ENCODE data around the gene FASTKD2.

FASTKD2 gene

DNA sequence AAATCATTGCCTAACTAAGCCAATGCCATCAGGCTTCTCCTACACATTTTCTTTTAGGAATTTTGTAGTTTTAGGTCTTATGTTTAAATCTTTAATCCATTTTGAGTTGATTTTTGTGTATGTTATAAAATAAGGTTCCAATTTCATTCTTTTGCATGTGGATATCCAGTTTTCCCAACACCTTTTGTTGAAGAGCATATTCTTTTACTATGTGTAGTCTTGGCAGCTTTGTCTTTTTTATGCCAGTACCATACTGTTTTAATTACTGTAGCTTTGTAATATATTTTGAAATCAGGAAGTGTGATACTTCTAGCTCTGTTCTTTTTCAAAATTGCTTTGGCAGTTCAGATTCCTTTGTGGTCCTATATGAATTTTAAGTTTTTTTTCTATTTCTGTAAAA, 11.0 kb downstream of the FASTKD2 start:
- Histone ChIP-seq H3K4me2 (ENCODE audit: insufficient read depth, low read length) (no peak overlapping the region), H4K20me1 (ENCODE audit: insufficient read depth, low read length) (no peaks in the 10 kb centered on the region), H3K27me3 (ENCODE audit: insufficient read depth, low read length, poor library complexity) (no peaks in the 10 kb centered on the region), H3K36me3 (ENCODE audit: insufficient read depth, low read length) (peaks cover 90% of the 10 kb centered on the region), H3K4me3 (ENCODE audit: low read depth in 1 of 2, low read length in 2 of 2) (no peak overlapping the region), H3K9ac (ENCODE audit: low read depth, low read length) (no peak overlapping the region), H3K4me1 (ENCODE audit: insufficient read depth, low read length) (no peaks in the 10 kb centered on the region), H3K27ac (ENCODE audit: low read length) (no peak overlapping the region), H2AFZ (ENCODE audit: low read depth, low read length) (no peak overlapping the region), H3K79me2 (ENCODE audit: insufficient read depth, low read length) (peaks cover 6% of the 10 kb centered on the region; the same call in 1 of the 2 replicates), H3K9me3 (ENCODE audit: insufficient read depth, low read length, severe bottlenecking) (peaks cover 12% of the 10 kb centered on the region)
- TF ChIP-seq, protein P1, sequence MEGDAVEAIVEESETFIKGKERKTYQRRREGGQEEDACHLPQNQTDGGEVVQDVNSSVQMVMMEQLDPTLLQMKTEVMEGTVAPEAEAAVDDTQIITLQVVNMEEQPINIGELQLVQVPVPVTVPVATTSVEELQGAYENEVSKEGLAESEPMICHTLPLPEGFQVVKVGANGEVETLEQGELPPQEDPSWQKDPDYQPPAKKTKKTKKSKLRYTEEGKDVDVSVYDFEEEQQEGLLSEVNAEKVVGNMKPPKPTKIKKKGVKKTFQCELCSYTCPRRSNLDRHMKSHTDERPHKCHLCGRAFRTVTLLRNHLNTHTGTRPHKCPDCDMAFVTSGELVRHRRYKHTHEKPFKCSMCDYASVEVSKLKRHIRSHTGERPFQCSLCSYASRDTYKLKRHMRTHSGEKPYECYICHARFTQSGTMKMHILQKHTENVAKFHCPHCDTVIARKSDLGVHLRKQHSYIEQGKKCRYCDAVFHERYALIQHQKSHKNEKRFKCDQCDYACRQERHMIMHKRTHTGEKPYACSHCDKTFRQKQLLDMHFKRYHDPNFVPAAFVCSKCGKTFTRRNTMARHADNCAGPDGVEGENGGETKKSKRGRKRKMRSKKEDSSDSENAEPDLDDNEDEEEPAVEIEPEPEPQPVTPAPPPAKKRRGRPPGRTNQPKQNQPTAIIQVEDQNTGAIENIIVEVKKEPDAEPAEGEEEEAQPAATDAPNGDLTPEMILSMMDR (IDR thresholded peaks at IDR 0.05; ENCODE audit: borderline replicate concordance, extremely low read depth, low read length, poor library complexity, severe bottlenecking), result no peak
- TF ChIP-seq EZH2 (IDR thresholded peaks at IDR 0.05; ENCODE audit: borderline replicate concordance, low read depth, low read length, severe bottlenecking), result no peak
- DNase-seq (no peak), ATAC-seq (ENCODE audit: insufficient read depth, low read depth) (no peak)

DNA sequence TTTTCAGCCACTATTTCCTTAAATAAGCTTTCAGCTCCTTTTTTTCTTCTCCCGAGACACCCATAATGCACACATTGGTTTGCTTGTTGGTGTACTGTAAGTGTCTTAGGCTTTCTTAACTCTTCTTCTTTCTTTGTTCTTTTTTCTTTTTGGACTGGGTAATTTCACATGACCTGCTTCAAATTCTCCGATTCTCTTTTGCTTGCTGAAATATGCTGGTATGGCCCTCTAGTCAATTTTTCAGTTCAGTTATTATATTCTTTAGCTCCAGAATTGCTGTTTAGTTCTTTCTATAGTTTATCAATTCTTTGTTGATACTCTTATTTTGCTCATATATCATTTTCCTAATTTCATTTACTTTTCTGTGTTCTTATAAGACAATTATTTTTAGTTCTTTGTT, 15.3 kb downstream of the FASTKD2 start:
- Histone ChIP-seq H3K4me3 (ENCODE audit: low read depth in 1 of 2, low read length in 2 of 2) (no peak overlapping the region), H3K9ac (ENCODE audit: low read depth, low read length) (no peak overlapping the region), H3K4me2 (ENCODE audit: insufficient read depth, low read length) (no peak overlapping the region), H3K79me2 (ENCODE audit: insufficient read depth, low read length) (peaks cover 6% of the 10 kb centered on the region; the same call in 1 of the 2 replicates), H3K4me1 (ENCODE audit: insufficient read depth, low read length) (no peaks in the 10 kb centered on the region), H3K9me3 (ENCODE audit: insufficient read depth, low read length, severe bottlenecking) (peaks cover 10% of the 10 kb centered on the region), H2AFZ (ENCODE audit: low read depth, low read length) (no peak overlapping the region), H3K36me3 (ENCODE audit: insufficient read depth, low read length) (peaks cover 90% of the 10 kb centered on the region), H3K27me3 (ENCODE audit: insufficient read depth, low read length, poor library complexity) (no peaks in the 10 kb centered on the region), H4K20me1 (ENCODE audit: insufficient read depth, low read length) (peaks cover 10% of the 10 kb centered on the region; the same call in 1 of the 2 replicates), H3K27ac (ENCODE audit: low read length) (no peak overlapping the region)
- TF ChIP-seq EZH2 (IDR thresholded peaks at IDR 0.05; ENCODE audit: borderline replicate concordance, low read depth, low read length, severe bottlenecking), result no peak
- TF ChIP-seq, protein P1 (IDR thresholded peaks at IDR 0.05; ENCODE audit: borderline replicate concordance, extremely low read depth, low read length, poor library complexity, severe bottlenecking), result no peak
- DNase-seq (no peak), ATAC-seq (ENCODE audit: insufficient read depth, low read depth) (no peak)

DNA sequence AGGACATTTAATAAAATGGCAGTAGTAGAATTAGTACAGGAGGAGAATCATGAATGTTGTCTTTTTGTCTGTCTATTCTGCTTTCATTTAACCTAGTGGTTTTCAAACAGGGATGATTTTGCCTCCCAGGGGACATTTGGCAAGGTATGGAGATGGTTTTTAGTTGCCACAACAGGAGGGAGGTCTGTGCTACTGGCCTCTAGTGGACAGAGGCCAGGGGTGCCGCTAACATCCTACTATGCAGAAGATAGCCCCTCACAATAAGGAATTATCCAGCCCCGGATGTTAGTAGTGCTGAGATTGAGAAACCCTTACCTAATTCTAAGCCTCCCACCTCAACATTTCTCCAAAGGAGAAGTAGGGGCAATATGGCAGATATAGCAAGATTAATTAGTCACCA, 18.3 kb downstream of the FASTKD2 start:
- peaks cover 92% of the 10 kb centered on the region for H3K36me3 ChIP-seq (ENCODE audit: insufficient read depth, low read length)
- H3K9me3 ChIP-seq (ENCODE audit: insufficient read depth, low read length, severe bottlenecking), result peaks cover 4% of the 10 kb centered on the region
- H3K4me1 ChIP-seq (ENCODE audit: insufficient read depth, low read length), result no peaks in the 10 kb centered on the region
- no peak overlapping the region for H3K9ac ChIP-seq (ENCODE audit: low read depth, low read length)
- no peak overlapping the region for H2AFZ ChIP-seq (ENCODE audit: low read depth, low read length)
- no peaks in the 10 kb centered on the region for H3K27me3 ChIP-seq (ENCODE audit: insufficient read depth, low read length, poor library complexity)
- TF ChIP-seq, protein P1 (IDR thresholded peaks at IDR 0.05; ENCODE audit: borderline replicate concordance, extremely low read depth, low read length, poor library complexity, severe bottlenecking), result peak; percentile 46
- TF ChIP-seq EZH2 (IDR thresholded peaks at IDR 0.05; ENCODE audit: borderline replicate concordance, low read depth, low read length, severe bottlenecking), result no peak
- DNase-seq (no peak), ATAC-seq (ENCODE audit: insufficient read depth, low read depth) (peak; percentile 58; the same call in 2 of the 3 replicates)
- H4K20me1 ChIP-seq (ENCODE audit: insufficient read depth, low read length), result peaks cover 10% of the 10 kb centered on the region; the same call in 1 of the 2 replicates
- peaks cover 2% of the 10 kb centered on the region; the same call in 1 of the 2 replicates for H3K79me2 ChIP-seq (ENCODE audit: insufficient read depth, low read length)
- H3K4me2 ChIP-seq (ENCODE audit: insufficient read depth, low read length), result no peak overlapping the region
- no peak overlapping the region for H3K4me3 ChIP-seq (ENCODE audit: low read depth in 1 of 2, low read length in 2 of 2)
- H3K27ac ChIP-seq (ENCODE audit: low read length), result no peak overlapping the region
